NB4 (cell line): ENCODE data around the gene NELL1.

Source experiments
- DNase-seq: peaks from one replicate; pipeline ENCODE4 v3.0.0; 2010; ENCODE audit warnings: low read depth
- H3K4me3 ChIP-seq: one replicate; pipeline ENCODE4 v1.5.1; 2011; ENCODE audit warnings: mild to moderate bottlenecking, low read depth, low read length, moderate library complexity
- MYC ChIP-seq: IDR thresholded peaks from 2 replicates; pipeline ENCODE4 v1.6.1; 2011; ENCODE audit warnings: low read depth, low read length
- POLR2A ChIP-seq: IDR thresholded peaks from 2 replicates; pipeline ENCODE4 v1.6.1; 2011; ENCODE audit warnings: mild to moderate bottlenecking; ENCODE audit not compliant: insufficient read length; ENCODE audit errors: extremely low read depth
- TF ChIP-seq, protein P1 (sequence below): IDR thresholded peaks from 2 replicates; pipeline ENCODE4 v1.6.1; 2011; ENCODE audit warnings: low read depth, low read length
- TF ChIP-seq, protein P2 (sequence below): IDR thresholded peaks from one replicate; pipeline ENCODE4 v1.5.1; 2012; ENCODE audit warnings: low read depth, low read length

Gene NELL1

DNA sequence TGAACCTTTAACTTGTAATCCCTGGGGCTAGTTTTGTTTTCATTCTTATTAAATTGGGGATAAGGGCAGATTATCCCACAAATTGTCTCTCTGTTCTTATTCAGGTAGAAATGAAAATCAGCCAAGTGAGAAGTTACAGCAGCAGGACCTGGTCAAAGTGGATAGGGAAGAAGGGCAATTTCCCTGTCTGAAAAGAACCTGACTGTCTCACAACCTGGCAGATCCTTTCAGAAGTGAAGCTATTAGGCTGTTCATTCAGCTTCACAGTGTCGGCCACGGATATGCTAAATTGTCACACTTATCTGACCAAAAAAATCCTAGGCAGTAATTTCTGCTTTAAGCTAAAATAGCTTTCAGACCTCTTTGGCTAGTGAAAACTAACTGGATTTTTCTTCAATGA is 810.9 kb downstream of the NELL1 start:
- H3K4me3 ChIP-seq = no peak overlapping the region
- no peak for DNase-seq
- no peak for TF ChIP-seq MYC
- TF ChIP-seq, protein P1, sequence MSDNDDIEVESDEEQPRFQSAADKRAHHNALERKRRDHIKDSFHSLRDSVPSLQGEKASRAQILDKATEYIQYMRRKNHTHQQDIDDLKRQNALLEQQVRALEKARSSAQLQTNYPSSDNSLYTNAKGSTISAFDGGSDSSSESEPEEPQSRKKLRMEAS = no peak
- TF ChIP-seq, protein P2, sequence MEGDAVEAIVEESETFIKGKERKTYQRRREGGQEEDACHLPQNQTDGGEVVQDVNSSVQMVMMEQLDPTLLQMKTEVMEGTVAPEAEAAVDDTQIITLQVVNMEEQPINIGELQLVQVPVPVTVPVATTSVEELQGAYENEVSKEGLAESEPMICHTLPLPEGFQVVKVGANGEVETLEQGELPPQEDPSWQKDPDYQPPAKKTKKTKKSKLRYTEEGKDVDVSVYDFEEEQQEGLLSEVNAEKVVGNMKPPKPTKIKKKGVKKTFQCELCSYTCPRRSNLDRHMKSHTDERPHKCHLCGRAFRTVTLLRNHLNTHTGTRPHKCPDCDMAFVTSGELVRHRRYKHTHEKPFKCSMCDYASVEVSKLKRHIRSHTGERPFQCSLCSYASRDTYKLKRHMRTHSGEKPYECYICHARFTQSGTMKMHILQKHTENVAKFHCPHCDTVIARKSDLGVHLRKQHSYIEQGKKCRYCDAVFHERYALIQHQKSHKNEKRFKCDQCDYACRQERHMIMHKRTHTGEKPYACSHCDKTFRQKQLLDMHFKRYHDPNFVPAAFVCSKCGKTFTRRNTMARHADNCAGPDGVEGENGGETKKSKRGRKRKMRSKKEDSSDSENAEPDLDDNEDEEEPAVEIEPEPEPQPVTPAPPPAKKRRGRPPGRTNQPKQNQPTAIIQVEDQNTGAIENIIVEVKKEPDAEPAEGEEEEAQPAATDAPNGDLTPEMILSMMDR = no peak
- TF ChIP-seq POLR2A = no peak

DNA sequence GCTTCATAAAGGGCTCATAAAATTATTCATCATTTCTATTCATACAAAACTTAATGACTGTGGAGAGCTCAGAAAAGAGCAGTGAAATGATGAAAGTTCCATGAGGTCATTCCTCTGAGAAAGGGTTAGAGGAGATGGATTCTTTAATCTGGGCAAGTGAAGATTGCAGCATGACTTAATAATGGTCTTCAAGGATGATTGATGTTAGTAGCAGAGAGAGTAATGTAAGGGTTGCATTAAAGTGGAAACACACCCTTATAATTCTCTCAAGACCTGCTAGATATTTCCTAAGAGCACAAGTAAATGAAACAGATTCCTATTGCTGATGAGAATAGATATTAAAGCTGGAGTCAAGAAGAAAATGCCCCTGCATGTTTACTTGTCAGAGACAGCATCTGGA is 811.9 kb downstream of the NELL1 start:
- no peak overlapping the region for H3K4me3 ChIP-seq
- DNase-seq = no peak

DNA sequence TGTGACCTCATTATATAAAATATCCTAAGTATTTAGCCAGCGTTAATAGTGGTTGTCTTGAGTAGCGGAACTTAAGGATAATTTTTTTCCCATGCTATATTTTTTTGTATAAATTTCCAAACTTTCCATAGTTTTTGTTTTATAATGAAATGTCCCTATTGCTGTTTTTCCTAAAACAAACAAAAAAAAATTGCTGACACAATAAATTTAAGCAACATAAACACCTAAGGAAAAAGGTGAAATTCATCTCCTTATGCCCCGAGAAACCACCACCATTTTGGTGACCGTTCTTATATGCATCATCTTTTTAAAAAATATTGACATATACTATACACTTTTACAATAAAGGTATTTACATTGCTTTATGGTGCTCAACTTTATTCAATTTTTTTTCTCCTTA is 814.7 kb downstream of the NELL1 start:
- no peak for DNase-seq
- H3K4me3 ChIP-seq = no peak overlapping the region
- TF ChIP-seq, protein P1 = no peak
- TF ChIP-seq, protein P2 = no peak
- no peak for TF ChIP-seq POLR2A
- TF ChIP-seq MYC = no peak

More for the DNA sequence above, 811.9 kb downstream of the NELL1 start:
- TF ChIP-seq, protein P1 = no peak
- TF ChIP-seq MYC (no peak), POLR2A (no peak)
- TF ChIP-seq, protein P2 = no peak

DNA sequence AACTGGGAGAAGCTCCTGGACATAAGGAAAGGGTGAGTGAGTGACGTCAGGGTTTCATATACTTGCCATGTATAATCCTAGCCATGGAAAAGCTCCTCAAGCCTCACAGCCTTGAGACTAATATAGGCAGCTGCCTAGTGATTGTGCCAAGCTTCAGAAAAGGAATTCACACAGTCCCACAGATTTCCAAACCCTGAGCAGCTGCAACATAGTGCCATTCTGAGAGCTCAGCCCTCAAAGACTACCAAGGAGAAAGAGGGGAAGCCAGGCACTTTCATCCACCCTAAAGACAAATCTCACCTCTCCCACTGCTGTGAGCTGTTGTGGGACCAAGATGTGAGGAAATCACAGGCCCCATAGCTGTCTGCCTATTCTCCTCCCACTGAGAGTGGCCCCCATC is 815.6 kb downstream of the NELL1 start:
- H3K4me3 ChIP-seq = no peak overlapping the region
- DNase-seq = no peak
- TF ChIP-seq, protein P1 = no peak
- TF ChIP-seq, protein P2 = no peak
- TF ChIP-seq MYC = no peak
- TF ChIP-seq POLR2A = no peak

DNA sequence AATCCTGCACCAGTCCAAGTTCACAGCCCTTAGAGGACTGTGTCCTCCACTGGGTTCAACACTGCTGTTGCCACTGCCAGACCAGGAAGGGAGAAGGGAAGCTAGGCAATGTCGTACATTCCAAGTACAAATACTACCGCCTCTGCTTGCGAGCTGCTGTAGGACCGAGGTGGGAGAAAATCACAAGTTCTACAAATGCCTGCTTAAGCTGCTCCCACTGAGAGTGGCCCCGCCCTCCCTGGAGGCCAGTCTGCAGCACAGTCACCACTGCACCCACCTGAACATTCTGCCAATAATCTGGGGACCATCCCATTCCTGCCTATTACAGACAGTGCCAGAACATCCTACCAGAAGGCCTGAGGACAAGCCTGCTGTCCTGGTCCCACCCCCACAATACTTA is 816.0 kb downstream of the NELL1 start:
- no peak overlapping the region for H3K4me3 ChIP-seq
- no peak for DNase-seq
- TF ChIP-seq, protein P1 = no peak
- TF ChIP-seq, protein P2 = no peak
- TF ChIP-seq POLR2A (no peak), MYC (no peak)

DNA sequence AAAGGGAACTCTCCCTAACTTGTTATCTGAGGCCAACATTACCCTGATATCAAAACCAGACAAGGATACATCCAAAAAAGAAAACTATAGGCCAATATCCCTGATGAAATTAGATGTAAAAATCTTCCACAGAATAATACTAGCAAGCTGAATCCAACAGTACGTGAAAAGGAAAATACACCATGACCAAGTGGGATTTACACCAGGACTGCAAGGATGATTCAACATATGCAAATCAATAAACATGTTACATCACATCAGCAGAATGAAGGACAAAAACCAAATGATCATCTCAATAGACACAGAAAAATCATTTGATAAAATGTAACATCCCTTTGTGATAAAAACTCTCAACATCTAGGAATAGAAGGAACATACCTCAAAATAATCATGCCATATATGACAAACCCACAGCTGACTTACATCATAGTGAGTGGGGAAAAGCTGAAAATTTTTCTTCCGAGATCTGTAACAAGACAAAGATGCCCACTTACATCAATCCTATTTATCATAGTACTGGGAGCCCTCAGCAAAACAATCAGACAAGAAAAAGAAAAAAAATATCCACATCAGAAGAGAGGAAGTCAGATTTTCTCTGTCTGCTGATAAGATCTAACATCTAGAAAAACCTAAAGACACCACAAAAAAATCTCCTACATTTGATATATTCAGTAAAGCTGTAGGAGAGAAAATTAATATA is 820.2 kb downstream of the NELL1 start:
- no peak for TF ChIP-seq MYC
- TF ChIP-seq, protein P1 = no peak
- TF ChIP-seq, protein P2 = no peak
- no peak for TF ChIP-seq POLR2A
- H3K4me3 ChIP-seq = no peak overlapping the region
- DNase-seq = no peak
